Measurements from ENCODE around the gene SLC7A1. TPM values are rescaled to one million over a fixed set of nuclear protein-coding genes. Genes with fewer than 3 reads are reported as not detected.

The SLC7A1 gene
- polyA plus RNA-seq, 1 experiment: 43.2 TPM

GRCh38 chr13:29507356-29507755 is 88.1 kb downstream of the SLC7A1 start:
- CTCF ChIA-PET: interaction anchor here (0.6 to 13.5 kb wide), 36 partner anchors 9 to 1102 kb away, joined by 3 to 173 read pairs (median 6); partner anchors contain the start of gene SLC7A1
- no peak for TF ChIP-seq CTCF (IDR thresholded peaks at IDR 0.05; ENCODE audit: insufficient read depth, low read depth, low read length)
- no peak for DNase-seq (ENCODE audit: low read depth)

GRCh38 chr13:29505950-29506349 is 89.5 kb downstream of the SLC7A1 start:
- CTCF ChIA-PET: interaction anchor here (2.8 to 13.5 kb wide), 4 partner anchors 9 to 606 kb away, joined by 11 to 173 read pairs (median 22); no protein-coding TSS in a partner anchor

More at GRCh38 chr13:29507356-29507755, 88.1 kb downstream of the SLC7A1 start:
- POLR2A ChIA-PET: no interaction called here
- Histone ChIP-seq H3K4me3 (ENCODE audit: low read depth, low read length) (no peak overlapping the region), H3K27me3 (ENCODE audit: control insufficient read depth, insufficient read depth, low read length) (no peaks in the 10 kb centered on the region), H3K36me3 (ENCODE audit: control insufficient read depth, insufficient read depth, low read length) (peaks cover 7% of the 10 kb centered on the region)

GRCh38 chr13:29505511-29505910 is 90.0 kb downstream of the SLC7A1 start:
- no peak for TF ChIP-seq CTCF (IDR thresholded peaks at IDR 0.05; ENCODE audit: insufficient read depth, low read depth, low read length)
- Histone ChIP-seq H3K4me3 (ENCODE audit: low read depth, low read length) (no peak overlapping the region), H3K36me3 (ENCODE audit: control insufficient read depth, insufficient read depth, low read length) (peaks cover 2% of the 10 kb centered on the region), H3K27me3 (ENCODE audit: control insufficient read depth, insufficient read depth, low read length) (no peaks in the 10 kb centered on the region; the same call in 1 of the 2 replicates)
- POLR2A ChIA-PET: no interaction called here
- no peak for DNase-seq (ENCODE audit: low read depth)
- CTCF ChIA-PET: interaction anchor here (1.3 to 13.5 kb wide), 2 partner anchors 202 to 208 kb away, joined by 3 to 173 read pairs; no protein-coding TSS in a partner anchor

More at GRCh38 chr13:29505950-29506349, 89.5 kb downstream of the SLC7A1 start:
- H3K4me3 ChIP-seq (ENCODE audit: low read depth, low read length): no peak overlapping the region
- no peaks in the 10 kb centered on the region; the same call in 1 of the 2 replicates for H3K27me3 ChIP-seq (ENCODE audit: control insufficient read depth, insufficient read depth, low read length)
- DNase-seq (ENCODE audit: low read depth): no peak
- POLR2A ChIA-PET: no interaction called here
- H3K36me3 ChIP-seq (ENCODE audit: control insufficient read depth, insufficient read depth, low read length): peaks cover 6% of the 10 kb centered on the region
- no peak for TF ChIP-seq CTCF (IDR thresholded peaks at IDR 0.05; ENCODE audit: insufficient read depth, low read depth, low read length)

- ChIA-PET POLR2A (no interaction called here), CTCF (interaction anchor here (1.3 to 13.5 kb wide), 2 partner anchors 203 to 209 kb away, joined by 3 to 173 read pairs; no protein-coding TSS in a partner anchor)
- Histone ChIP-seq H3K27me3 (ENCODE audit: control insufficient read depth, insufficient read depth, low read length) (no peaks in the 10 kb centered on the region; the same call in 1 of the 2 replicates), H3K36me3 (ENCODE audit: control insufficient read depth, insufficient read depth, low read length) (no peaks in the 10 kb centered on the region), H3K4me3 (ENCODE audit: low read depth, low read length) (no peak overlapping the region)
- no peak for DNase-seq (ENCODE audit: low read depth)
- no peak for TF ChIP-seq CTCF (IDR thresholded peaks at IDR 0.05; ENCODE audit: insufficient read depth, low read depth, low read length)
Measured at GRCh38 chr13:29504691-29505090, 90.8 kb downstream of the SLC7A1 start.

- H3K27me3 ChIP-seq (ENCODE audit: control insufficient read depth, insufficient read depth, low read length): peaks cover 3% of the 10 kb centered on the region; the same call in 1 of the 2 replicates
- no peak for TF ChIP-seq CTCF (IDR thresholded peaks at IDR 0.05; ENCODE audit: insufficient read depth, low read depth, low read length)
- H3K36me3 ChIP-seq (ENCODE audit: control insufficient read depth, insufficient read depth, low read length): no peaks in the 10 kb centered on the region
- no peak for DNase-seq (ENCODE audit: low read depth)
- POLR2A ChIA-PET: no interaction called here
- CTCF ChIA-PET: interaction anchor here (0.8 to 13.5 kb wide), 6 partner anchors 10 to 612 kb away, joined by 3 to 173 read pairs (median 4); no protein-coding TSS in a partner anchor
- no peak overlapping the region for H3K4me3 ChIP-seq (ENCODE audit: low read depth, low read length)
Measured at GRCh38 chr13:29503041-29503837, 92.2 kb downstream of the SLC7A1 start.
